OCI-LY3 (cell line): ENCODE results near the gene TNIP1.

ENCODE experiments used
- H2AFZ ChIP-seq: fragments of 200-600, 300-600 bp; shearing (Covaris generic); 2 replicates; pipeline ENCODE4 v1.6.0; 2014; ENCODE audit warnings: antibody characterized with exemption, low read depth, low read length
- H3K27ac ChIP-seq: fragments of 200-600, 300-600 bp; sonication (generic); 2 replicates; pipeline ENCODE4 v1.5.1; 2014; ENCODE audit warnings: mild to moderate bottlenecking, low read length, moderate library complexity, mixed read lengths
- H3K27me3 ChIP-seq: fragments of 200-600, 300-600 bp; sonication (generic); 2 replicates; pipeline ENCODE4 v1.6.1; 2014; ENCODE audit warnings: low read depth, low read length, mixed read lengths
- H3K36me3 ChIP-seq: fragments of 200-600, 300-600 bp; sonication (generic); replicated peaks from 2 replicates; pipeline ENCODE3; 2014; ENCODE audit warnings: low read depth, low read length, mixed read lengths
- H3K4me1 ChIP-seq: fragments of 300-600, 200-600 bp; sonication (generic); 2 replicates; pipeline ENCODE4 v1.6.1; 2014; ENCODE audit warnings: low read length, mixed read lengths
- H3K4me2 ChIP-seq: fragments of 200-600, 300-600 bp; sonication (generic); 2 replicates; pipeline ENCODE4 v1.6.1; 2014; ENCODE audit warnings: low read length, mixed read lengths
- H3K4me3 ChIP-seq: fragments of 300-600, 200-600 bp; sonication (generic); 2 replicates; pipeline ENCODE4 v1.5.1; 2014; ENCODE audit warnings: antibody characterized with exemption, mild to moderate bottlenecking, low read length, moderate library complexity
- H3K79me2 ChIP-seq: fragments of 300-600, 200-600 bp; shearing (Covaris generic); 2 replicates; pipeline ENCODE4 v1.6.1; 2014; ENCODE audit warnings: mild to moderate bottlenecking, low read length, mixed read lengths
- H3K9ac ChIP-seq: fragments of 300-600, 200-600 bp; shearing (Covaris generic); 2 replicates; pipeline ENCODE4 v1.6.0; 2014; ENCODE audit warnings: mild to moderate bottlenecking, low read length, moderate library complexity
- H3K9me3 ChIP-seq: fragments of 200-600, 300-600 bp; shearing (Covaris generic); 2 replicates; pipeline ENCODE4 v1.6.1; 2014; ENCODE audit warnings: low read length, mixed read lengths; ENCODE audit not compliant: insufficient read depth
- H4K20me1 ChIP-seq: fragments of 200-600, 300-600 bp; sonication (generic); 2 replicates; pipeline ENCODE4 v1.6.1; 2016; ENCODE audit warnings: low read length, mixed read lengths; ENCODE audit not compliant: insufficient read depth
- EZH2phosphoT487 ChIP-seq: fragments of 200-600 bp; shearing (Covaris generic); IDR thresholded peaks from 2 replicates; pipeline ENCODE4 v1.6.1; 2018; ENCODE audit warnings: antibody characterized with exemption, mixed run types, low read depth
- TF ChIP-seq, protein P1 (sequence below): fragments of 200-600, 300-600 bp; sonication (generic); IDR thresholded peaks from 2 replicates; pipeline ENCODE4 v1.5.1; 2014; ENCODE audit warnings: antibody characterized with exemption, low read length, low read depth

TNIP1 gene

DNA sequence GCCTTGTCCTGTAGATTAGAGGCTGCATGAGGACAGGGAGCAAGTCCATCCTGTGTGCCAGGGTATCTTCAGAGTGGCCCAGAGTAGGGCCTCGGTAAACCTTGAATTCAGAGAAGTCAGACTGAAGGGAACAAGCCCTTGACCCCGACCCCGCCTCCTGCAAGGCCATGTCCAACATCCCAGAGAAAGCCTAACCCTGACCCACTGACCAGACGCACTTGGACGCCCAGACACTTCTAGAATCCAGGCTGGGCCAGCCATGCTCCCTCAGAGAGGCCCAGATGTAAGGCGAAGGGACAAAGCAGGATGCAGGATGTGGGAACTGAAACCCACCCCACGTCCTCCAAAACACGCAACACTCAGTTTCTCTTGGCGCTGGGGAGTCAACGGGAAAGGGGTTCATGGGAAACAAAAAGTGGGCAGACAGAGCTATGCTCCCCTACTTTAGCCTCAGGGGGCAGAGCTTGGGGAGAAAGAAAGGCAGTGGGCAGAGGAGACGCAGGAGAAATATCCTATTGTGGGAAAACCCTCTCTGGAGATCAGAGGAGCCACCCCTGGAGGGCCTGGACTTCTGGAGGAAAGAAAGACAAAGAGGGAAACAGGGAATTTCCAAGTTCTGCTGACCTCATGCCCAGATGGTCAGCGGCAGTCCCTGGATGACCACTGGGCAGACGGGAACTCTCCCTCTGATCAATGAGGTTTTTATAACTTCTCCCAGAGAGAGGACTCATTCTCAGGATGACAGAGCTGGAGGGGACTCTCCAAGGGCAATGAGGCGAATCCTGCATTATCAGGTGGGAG lies 13.0 kb downstream of the TNIP1 start:
- no peaks in the 10 kb centered on the region for H3K27me3 ChIP-seq
- H3K36me3 ChIP-seq: peaks cover 52% of the 10 kb centered on the region
- no peak overlapping the region for H2AFZ ChIP-seq
- H3K4me2 ChIP-seq: peak overlapping the region; percentile 81
- peaks cover 99% of the 10 kb centered on the region for H4K20me1 ChIP-seq
- no peaks in the 10 kb centered on the region for H3K9me3 ChIP-seq
- peaks cover 100% of the 10 kb centered on the region for H3K79me2 ChIP-seq
- peak overlapping the region; percentile 45 for H3K4me3 ChIP-seq
- peaks cover 100% of the 10 kb centered on the region for H3K4me1 ChIP-seq
- peak overlapping the region; percentile 9; the same call in 1 of the 2 replicates for H3K9ac ChIP-seq
- H3K27ac ChIP-seq: peak overlapping the region; percentile 89
- no peak for TF ChIP-seq EZH2phosphoT487
- TF ChIP-seq, protein P1, sequence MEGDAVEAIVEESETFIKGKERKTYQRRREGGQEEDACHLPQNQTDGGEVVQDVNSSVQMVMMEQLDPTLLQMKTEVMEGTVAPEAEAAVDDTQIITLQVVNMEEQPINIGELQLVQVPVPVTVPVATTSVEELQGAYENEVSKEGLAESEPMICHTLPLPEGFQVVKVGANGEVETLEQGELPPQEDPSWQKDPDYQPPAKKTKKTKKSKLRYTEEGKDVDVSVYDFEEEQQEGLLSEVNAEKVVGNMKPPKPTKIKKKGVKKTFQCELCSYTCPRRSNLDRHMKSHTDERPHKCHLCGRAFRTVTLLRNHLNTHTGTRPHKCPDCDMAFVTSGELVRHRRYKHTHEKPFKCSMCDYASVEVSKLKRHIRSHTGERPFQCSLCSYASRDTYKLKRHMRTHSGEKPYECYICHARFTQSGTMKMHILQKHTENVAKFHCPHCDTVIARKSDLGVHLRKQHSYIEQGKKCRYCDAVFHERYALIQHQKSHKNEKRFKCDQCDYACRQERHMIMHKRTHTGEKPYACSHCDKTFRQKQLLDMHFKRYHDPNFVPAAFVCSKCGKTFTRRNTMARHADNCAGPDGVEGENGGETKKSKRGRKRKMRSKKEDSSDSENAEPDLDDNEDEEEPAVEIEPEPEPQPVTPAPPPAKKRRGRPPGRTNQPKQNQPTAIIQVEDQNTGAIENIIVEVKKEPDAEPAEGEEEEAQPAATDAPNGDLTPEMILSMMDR: no peak

DNA sequence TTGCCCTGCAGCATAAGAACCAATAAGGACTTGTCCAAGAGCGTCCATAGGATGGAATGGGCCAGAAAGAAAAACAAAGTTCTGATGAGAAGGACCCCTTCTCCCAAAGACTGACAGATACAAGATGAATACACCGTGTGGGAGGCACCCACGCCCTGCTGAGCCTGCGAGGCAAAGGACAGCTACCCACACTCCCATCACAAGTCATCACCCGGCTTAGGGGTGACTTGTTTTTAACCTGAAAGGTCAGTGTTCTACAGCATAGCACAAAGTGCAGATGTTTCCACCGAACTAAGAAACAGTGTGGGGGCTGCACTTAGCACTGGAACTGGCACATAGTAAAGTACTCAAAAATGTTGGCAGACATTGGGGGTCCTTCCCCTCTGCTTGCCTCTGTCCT lies 13.9 kb downstream of the TNIP1 start:
- peaks cover 60% of the 10 kb centered on the region for H3K36me3 ChIP-seq
- no peaks in the 10 kb centered on the region for H3K27me3 ChIP-seq
- H3K79me2 ChIP-seq: peaks cover 100% of the 10 kb centered on the region
- H3K27ac ChIP-seq: peak overlapping the region; percentile 89
- peaks cover 100% of the 10 kb centered on the region for H3K4me1 ChIP-seq
- no peaks in the 10 kb centered on the region for H3K9me3 ChIP-seq
- TF ChIP-seq, protein P1: no peak
- no peak for TF ChIP-seq EZH2phosphoT487
- peaks cover 94% of the 10 kb centered on the region for H4K20me1 ChIP-seq
- peak overlapping the region; percentile 51; the same call in 1 of the 2 replicates for H3K4me3 ChIP-seq
- H2AFZ ChIP-seq: no peak overlapping the region
- peak overlapping the region; percentile 81 for H3K4me2 ChIP-seq
- no peak overlapping the region for H3K9ac ChIP-seq

DNA sequence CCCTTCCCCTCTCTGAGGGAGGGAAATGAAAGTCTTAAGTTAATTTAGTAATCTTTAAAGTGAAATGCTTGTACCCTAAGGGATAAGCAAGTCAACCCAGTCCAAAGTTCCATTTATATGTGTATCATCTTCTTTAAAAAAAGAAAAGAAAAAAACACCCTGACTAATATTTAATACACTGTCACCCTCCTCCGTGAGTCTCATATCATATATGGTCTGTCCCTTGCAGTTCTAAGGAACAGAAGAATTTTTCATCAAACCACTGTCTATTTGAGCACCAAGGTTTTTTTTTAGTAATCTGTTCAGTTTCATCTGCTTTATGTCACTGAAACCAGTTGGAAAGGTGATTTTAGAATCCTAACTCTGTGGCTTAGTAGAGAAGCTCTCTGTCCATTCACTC lies 15.2 kb downstream of the TNIP1 start:
- Histone ChIP-seq H4K20me1 (peaks cover 81% of the 10 kb centered on the region), H3K27me3 (no peaks in the 10 kb centered on the region), H3K4me1 (peaks cover 100% of the 10 kb centered on the region), H3K36me3 (peaks cover 65% of the 10 kb centered on the region), H3K9ac (peak overlapping the region; percentile 51; the same call in 1 of the 2 replicates), H3K79me2 (peaks cover 97% of the 10 kb centered on the region), H2AFZ (no peak overlapping the region), H3K9me3 (no peaks in the 10 kb centered on the region), H3K4me3 (peak overlapping the region; percentile 51), H3K4me2 (peak overlapping the region; percentile 81), H3K27ac (peak overlapping the region; percentile 89)
- TF ChIP-seq, protein P1: no peak
- TF ChIP-seq EZH2phosphoT487: no peak

DNA sequence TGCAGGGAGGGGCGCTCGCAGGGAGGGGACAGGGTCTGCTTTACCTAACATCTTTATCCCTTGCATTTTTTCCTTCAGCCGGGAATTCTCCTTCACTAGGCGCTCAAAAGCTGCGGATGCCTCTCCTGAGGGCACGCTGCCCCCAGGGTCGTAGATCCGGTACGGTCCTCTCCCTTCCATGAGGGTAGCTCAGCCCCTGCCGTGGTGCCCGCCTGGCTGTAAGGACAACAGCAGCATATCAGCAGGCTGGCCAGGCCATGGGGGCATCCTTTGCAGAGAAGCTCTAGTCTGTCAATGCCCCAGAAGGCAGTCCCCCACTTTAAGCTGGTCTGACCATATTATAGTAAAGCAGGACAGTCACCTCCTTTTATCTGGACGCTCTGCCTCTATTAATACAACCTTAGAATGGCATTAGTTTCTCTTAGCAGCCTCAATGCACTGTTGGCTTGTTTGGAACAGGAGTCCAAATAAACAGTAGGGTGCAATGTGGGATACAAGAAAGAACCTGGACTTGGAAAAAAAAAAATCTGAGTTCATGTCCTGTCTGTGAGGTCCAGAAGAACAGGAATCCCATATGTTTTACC lies 15.8 kb downstream of the TNIP1 start:
- H3K27ac ChIP-seq: peak overlapping the region; percentile 89
- H3K9ac ChIP-seq: 0 out of 2 replicates have a peak overlapping the region, but pooled peaks have one; percentile 51
- H4K20me1 ChIP-seq: peaks cover 75% of the 10 kb centered on the region
- peak overlapping the region; percentile 51; the same call in 1 of the 2 replicates for H3K4me3 ChIP-seq
- H2AFZ ChIP-seq: no peak overlapping the region
- peaks cover 91% of the 10 kb centered on the region for H3K79me2 ChIP-seq
- H3K4me2 ChIP-seq: peak overlapping the region; percentile 81
- peaks cover 64% of the 10 kb centered on the region for H3K36me3 ChIP-seq
- H3K4me1 ChIP-seq: peaks cover 100% of the 10 kb centered on the region
- TF ChIP-seq, protein P1: no peak
- TF ChIP-seq EZH2phosphoT487: no peak
- H3K9me3 ChIP-seq: no peaks in the 10 kb centered on the region
- H3K27me3 ChIP-seq: no peaks in the 10 kb centered on the region
